ENCODE data around the gene PDE12. TPM values are rescaled to one million over a fixed set of nuclear protein-coding genes. Genes with fewer than 3 reads are reported as not detected.

PDE12 gene
- total and polyA plus RNA-seq, 2 of the 13 experiments (the other 11 are each of a cell fraction or from before 2014, with no cell fraction given), result 9.0 to 17.8 TPM

DNA sequence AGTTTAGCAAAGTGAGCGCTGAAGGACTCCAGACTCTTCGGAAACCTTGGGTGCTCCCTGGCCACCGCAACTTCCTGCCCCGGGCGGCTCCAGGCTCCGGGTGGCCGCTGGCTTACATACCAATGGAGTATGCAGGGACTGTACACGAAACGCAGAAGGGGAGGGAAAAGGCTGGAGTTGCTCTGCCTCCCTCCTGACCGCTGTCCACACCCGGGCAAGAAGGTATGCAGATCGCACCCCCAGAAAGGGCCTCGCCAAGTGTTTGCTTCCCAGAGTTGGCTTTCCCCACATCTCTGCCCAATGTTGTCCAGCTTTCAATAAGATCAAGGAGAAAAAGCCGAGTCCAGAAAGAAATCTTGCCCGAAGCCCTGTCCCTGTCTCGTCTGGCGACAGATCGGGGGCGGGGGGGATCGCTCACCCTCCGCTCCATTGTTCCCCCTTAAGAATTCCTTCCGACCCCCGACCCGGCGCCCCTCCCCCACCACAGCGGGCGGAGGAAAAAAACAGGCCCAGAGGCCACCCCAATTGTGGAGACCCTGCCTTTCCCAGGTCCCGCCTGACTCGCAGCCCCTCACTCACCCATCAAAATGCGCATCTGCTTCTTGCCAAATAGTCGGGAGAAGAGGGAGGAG is 40.5 kb downstream of the PDE12 start (continued):
- TF ChIP-seq, protein P1, sequence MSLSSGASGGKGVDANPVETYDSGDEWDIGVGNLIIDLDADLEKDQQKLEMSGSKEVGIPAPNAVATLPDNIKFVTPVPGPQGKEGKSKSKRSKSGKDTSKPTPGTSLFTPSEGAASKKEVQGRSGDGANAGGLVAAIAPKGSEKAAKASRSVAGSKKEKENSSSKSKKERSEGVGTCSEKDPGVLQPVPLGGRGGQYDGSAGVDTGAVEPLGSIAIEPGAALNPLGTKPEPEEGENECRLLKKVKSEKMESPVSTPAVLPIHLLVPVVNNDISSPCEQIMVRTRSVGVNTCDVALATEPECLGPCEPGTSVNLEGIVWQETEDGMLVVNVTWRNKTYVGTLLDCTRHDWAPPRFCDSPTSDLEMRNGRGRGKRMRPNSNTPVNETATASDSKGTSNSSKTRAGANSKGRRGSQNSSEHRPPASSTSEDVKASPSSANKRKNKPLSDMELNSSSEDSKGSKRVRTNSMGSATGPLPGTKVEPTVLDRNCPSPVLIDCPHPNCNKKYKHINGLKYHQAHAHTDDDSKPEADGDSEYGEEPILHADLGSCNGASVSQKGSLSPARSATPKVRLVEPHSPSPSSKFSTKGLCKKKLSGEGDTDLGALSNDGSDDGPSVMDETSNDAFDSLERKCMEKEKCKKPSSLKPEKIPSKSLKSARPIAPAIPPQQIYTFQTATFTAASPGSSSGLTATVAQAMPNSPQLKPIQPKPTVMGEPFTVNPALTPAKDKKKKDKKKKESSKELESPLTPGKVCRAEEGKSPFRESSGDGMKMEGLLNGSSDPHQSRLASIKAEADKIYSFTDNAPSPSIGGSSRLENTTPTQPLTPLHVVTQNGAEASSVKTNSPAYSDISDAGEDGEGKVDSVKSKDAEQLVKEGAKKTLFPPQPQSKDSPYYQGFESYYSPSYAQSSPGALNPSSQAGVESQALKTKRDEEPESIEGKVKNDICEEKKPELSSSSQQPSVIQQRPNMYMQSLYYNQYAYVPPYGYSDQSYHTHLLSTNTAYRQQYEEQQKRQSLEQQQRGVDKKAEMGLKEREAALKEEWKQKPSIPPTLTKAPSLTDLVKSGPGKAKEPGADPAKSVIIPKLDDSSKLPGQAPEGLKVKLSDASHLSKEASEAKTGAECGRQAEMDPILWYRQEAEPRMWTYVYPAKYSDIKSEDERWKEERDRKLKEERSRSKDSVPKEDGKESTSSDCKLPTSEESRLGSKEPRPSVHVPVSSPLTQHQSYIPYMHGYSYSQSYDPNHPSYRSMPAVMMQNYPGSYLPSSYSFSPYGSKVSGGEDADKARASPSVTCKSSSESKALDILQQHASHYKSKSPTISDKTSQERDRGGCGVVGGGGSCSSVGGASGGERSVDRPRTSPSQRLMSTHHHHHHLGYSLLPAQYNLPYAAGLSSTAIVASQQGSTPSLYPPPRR (CRISPR knock-in tag; IDR thresholded peaks at IDR 0.05; ENCODE audit: borderline replicate concordance), result no peak
- TF ChIP-seq ZSCAN30 (CRISPR knock-in tag; IDR thresholded peaks at IDR 0.05) (peak; percentile 34; the same call in 1 of the 2 replicates), ZNF33B (CRISPR knock-in tag; IDR thresholded peaks at IDR 0.05) (no peak), ZNF160 (CRISPR knock-in tag; IDR thresholded peaks at IDR 0.05) (no peak), U2AF1 (optimal IDR thresholded peaks at IDR 0.05; ENCODE audit: low read depth, low read length) (no peak), MATR3 (CRISPR knock-in tag; IDR thresholded peaks at IDR 0.05) (no peak), TOE1 (CRISPR knock-in tag; IDR thresholded peaks at IDR 0.05) (no peak), MNT (IDR thresholded peaks at IDR 0.05) (no peak), ZNF431 (CRISPR knock-in tag; IDR thresholded peaks at IDR 0.05; ENCODE audit: borderline replicate concordance, low read depth) (no peak), ZNF720 (CRISPR knock-in tag; IDR thresholded peaks at IDR 0.05) (no peak), MAF1 (CRISPR knock-in tag; IDR thresholded peaks at IDR 0.05; ENCODE audit: borderline replicate concordance) (no peak), ZNF891 (CRISPR knock-in tag; IDR thresholded peaks at IDR 0.05) (0 out of 2 replicates have a peak, but pooled peaks have one; percentile 15)
- TF ChIP-seq, protein P2, sequence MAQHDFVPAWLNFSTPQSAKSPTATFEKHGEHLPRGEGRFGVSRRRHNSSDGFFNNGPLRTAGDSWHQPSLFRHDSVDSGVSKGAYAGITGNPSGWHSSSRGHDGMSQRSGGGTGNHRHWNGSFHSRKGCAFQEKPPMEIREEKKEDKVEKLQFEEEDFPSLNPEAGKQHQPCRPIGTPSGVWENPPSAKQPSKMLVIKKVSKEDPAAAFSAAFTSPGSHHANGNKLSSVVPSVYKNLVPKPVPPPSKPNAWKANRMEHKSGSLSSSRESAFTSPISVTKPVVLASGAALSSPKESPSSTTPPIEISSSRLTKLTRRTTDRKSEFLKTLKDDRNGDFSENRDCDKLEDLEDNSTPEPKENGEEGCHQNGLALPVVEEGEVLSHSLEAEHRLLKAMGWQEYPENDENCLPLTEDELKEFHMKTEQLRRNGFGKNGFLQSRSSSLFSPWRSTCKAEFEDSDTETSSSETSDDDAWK (CRISPR knock-in tag; IDR thresholded peaks at IDR 0.05), result no peak
- TF ChIP-seq, protein P3, sequence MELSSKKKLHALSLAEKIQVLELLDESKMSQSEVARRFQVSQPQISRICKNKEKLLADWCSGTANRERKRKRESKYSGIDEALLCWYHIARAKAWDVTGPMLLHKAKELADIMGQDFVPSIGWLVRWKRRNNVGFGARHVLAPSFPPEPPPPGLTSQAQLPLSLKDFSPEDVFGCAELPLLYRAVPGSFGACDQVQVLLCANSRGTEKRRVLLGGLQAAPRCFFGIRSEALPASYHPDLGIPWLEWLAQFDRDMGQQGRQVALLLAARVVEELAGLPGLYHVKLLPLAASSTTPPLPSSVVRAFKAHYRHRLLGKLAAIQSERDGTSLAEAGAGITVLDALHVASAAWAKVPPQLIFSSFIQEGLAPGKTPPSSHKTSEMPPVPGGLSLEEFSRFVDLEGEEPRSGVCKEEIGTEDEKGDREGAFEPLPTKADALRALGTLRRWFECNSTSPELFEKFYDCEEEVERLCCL (CRISPR knock-in tag; IDR thresholded peaks at IDR 0.05; ENCODE audit: borderline replicate concordance), result no peak
- TF ChIP-seq, protein P4, sequence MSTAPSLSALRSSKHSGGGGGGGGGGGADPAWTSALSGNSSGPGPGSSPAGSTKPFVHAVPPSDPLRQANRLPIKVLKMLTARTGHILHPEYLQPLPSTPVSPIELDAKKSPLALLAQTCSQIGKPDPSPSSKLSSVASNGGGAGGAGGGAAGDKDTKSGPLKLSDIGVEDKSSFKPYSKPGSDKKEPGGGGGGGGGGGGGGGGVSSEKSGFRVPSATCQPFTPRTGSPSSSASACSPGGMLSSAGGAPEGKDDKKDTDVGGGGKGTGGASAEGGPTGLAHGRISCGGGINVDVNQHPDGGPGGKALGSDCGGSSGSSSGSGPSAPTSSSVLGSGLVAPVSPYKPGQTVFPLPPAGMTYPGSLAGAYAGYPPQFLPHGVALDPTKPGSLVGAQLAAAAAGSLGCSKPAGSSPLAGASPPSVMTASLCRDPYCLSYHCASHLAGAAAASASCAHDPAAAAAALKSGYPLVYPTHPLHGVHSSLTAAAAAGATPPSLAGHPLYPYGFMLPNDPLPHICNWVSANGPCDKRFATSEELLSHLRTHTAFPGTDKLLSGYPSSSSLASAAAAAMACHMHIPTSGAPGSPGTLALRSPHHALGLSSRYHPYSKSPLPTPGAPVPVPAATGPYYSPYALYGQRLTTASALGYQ (CRISPR knock-in tag; IDR thresholded peaks at IDR 0.05), result no peak
- TF ChIP-seq, protein P5, sequence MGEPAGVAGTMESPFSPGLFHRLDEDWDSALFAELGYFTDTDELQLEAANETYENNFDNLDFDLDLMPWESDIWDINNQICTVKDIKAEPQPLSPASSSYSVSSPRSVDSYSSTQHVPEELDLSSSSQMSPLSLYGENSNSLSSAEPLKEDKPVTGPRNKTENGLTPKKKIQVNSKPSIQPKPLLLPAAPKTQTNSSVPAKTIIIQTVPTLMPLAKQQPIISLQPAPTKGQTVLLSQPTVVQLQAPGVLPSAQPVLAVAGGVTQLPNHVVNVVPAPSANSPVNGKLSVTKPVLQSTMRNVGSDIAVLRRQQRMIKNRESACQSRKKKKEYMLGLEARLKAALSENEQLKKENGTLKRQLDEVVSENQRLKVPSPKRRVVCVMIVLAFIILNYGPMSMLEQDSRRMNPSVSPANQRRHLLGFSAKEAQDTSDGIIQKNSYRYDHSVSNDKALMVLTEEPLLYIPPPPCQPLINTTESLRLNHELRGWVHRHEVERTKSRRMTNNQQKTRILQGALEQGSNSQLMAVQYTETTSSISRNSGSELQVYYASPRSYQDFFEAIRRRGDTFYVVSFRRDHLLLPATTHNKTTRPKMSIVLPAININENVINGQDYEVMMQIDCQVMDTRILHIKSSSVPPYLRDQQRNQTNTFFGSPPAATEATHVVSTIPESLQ (CRISPR knock-in tag; conservative IDR thresholded peaks at IDR 0.05), result no peak

Data from HepG2 (cell line).